Epithelial cell of esophagus (primary cell): ENCODE results near the gene FANCB.

Experiments
- DNase-seq: peaks from one replicate; pipeline ENCODE4 v3.0.0; 2010; ENCODE audit warnings: low read depth
- H3K4me3 ChIP-seq: 2 replicates; pipeline ENCODE4 v1.5.1; 2011; ENCODE audit warnings: mild to moderate bottlenecking, low read length, control low read depth
- CTCF ChIP-seq: IDR thresholded peaks from 2 replicates; pipeline ENCODE4 v1.5.1; 2011; ENCODE audit warnings: low read depth, mild to moderate bottlenecking, low read length, control low read depth, inconsistent platforms; ENCODE audit not compliant: insufficient read depth; ENCODE audit errors: missing control alignments

Gene FANCB

DNA sequence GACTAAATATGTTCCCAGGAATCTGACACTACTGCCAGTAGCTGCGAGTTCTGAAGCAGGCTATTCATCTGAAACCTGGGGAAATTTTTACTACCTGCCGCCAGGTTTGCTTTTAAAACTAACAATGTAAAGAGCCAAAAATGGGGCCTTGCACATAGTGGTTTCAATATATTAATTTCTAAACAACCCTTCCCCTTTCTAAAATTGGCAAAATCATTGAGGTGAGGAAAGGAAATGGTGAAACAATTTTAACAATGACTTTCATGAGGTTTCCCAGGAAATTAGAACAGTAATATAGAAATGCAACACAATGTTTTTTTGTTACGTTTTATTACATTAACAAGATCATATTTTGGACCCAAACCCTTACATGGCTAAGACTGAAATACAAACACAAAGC is 21.3 kb downstream of the FANCB start:
- H3K4me3 ChIP-seq: no peak overlapping the region
- no peak for TF ChIP-seq CTCF
- no peak for DNase-seq

- no peak for TF ChIP-seq CTCF
Measured at GRCh38 chrX:14843666-14844065, 29.2 kb downstream of the FANCB start.

DNA sequence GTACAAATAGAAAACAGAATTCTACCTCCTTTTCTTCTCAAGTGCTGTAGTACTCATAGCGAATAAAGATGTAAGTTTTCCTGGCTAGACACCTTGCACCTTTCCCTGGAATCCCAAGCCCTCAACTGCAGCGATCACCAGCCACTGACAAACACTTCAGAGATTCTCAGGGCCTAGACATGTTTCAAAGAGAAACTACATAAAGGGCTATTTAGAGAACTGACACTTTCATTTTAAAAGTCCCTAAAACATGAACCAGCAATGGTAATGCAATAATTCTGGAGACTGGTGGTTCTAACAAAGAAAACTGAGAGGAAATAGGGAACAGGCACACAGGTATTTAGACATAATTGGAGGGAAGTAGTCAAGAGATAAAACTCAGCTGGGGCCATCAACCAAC is 35.7 kb downstream of the FANCB start:
- no peak for DNase-seq
- TF ChIP-seq CTCF: no peak
- no peak overlapping the region for H3K4me3 ChIP-seq

More at GRCh38 chrX:14843666-14844065, 29.2 kb downstream of the FANCB start:
- no peak overlapping the region for H3K4me3 ChIP-seq
- DNase-seq: no peak

GRCh38 chrX:14832586-14832985 is 40.3 kb downstream of the FANCB start:
- no peak overlapping the region for H3K4me3 ChIP-seq
- TF ChIP-seq CTCF: no peak
- no peak for DNase-seq

DNA sequence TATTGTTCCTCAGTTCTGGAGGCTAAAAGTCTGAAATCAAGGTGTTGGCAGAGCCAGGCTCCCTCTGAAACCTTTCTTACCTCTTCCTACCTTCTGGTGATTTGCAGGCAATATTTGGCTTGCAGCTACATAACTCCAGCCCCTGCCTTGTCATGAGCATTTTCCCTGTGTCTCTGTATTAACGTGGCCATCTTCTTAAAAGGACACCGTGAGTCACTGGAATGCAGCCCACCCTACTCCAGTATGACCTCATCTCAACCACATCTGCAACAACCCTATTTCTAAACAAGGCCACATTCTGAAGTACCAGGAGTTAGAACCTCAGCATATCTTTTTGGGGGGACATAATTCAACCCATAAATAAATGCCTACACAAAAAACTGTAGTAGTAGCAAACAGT is 40.7 kb downstream of the FANCB start:
- no peak for TF ChIP-seq CTCF
- no peak overlapping the region for H3K4me3 ChIP-seq
- DNase-seq: no peak

DNA sequence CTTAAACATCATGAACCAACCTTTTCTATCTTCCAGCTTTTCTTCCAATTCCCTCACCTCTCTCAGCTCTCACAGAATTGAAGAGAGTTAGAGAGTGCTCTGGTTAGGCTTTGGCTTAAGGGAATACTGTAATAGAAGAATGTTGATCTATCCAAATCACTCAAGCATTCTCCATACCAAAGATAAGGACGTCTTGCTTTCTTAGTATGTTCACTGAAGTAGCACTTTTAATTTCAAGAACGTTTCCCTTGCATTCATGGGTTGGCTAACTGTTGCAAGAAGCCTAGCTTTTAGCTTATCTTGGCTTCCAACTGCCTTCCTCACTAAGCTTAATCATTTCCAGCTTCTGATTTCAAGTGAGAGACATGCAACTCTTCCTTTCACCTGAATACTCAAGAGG is 43.2 kb downstream of the FANCB start:
- no peak for TF ChIP-seq CTCF
- H3K4me3 ChIP-seq: no peak overlapping the region
- no peak for DNase-seq

DNA sequence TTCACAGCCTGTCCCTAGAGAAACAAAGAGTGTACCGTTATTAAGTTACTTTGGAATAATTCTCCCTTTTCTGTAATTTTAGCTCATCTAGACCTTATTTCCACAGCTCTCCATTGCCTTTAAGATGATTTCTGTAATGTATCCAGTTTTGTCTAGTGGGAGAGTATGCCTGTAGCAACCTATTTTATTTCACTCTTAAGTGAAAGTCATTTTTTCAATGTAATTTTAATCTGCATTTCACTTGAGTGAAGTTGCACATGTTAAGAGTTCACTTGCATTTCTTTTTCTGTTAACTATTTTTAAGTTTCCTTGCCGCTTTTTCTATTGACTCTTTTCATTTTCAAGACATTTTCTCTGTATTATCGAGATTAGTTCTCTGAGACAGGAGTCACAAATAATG is 46.5 kb downstream of the FANCB start:
- no peak for TF ChIP-seq CTCF
- DNase-seq: no peak

More for the DNA sequence above, 46.5 kb downstream of the FANCB start:
- no peak overlapping the region for H3K4me3 ChIP-seq
